UCSD-AML1 (cell line): ENCODE data around the gene TUBA3C.

Experiments
- DNase-seq: peaks from one replicate; lab custom pipeline; 2025; ENCODE audit not compliant: unreplicated experiment; lab: John Stamatoyannopoulos, UW

Gene TUBA3C

GRCh38 chr13:19169496-19169895, 12.1 kb downstream of the TUBA3C start:
- no peak for DNase-seq

GRCh38 chr13:19161308-19161707, 20.3 kb downstream of the TUBA3C start:
- no peak for DNase-seq

- DNase-seq, result no peak
Measured at GRCh38 chr13:19159761-19160420, 21.7 kb downstream of the TUBA3C start.

- no peak for DNase-seq
Measured at GRCh38 chr13:19159181-19159580, 22.4 kb downstream of the TUBA3C start.

- no peak for DNase-seq
Measured at GRCh38 chr13:19158526-19159174, 23.0 kb downstream of the TUBA3C start.

GRCh38 chr13:19158006-19158405, 23.6 kb downstream of the TUBA3C start:
- DNase-seq, result no peak

- no peak for DNase-seq
Measured at GRCh38 chr13:19157461-19157860, 24.2 kb downstream of the TUBA3C start.

- DNase-seq, result no peak
Measured at GRCh38 chr13:19156013-19156825, 25.4 kb downstream of the TUBA3C start.

GRCh38 chr13:19155321-19155861, 26.2 kb downstream of the TUBA3C start:
- peak; percentile 67 for DNase-seq

- DNase-seq, result no peak
Measured at GRCh38 chr13:19154843-19155242, 26.8 kb downstream of the TUBA3C start.

GRCh38 chr13:19153782-19154450, 27.7 kb downstream of the TUBA3C start:
- DNase-seq, result peak; percentile 58

- no peak for DNase-seq
Measured at GRCh38 chr13:19152403-19152802, 29.2 kb downstream of the TUBA3C start.

- DNase-seq, result no peak
Measured at GRCh38 chr13:19151581-19152263, 29.9 kb downstream of the TUBA3C start.

- DNase-seq, result no peak
Measured at GRCh38 chr13:19150712-19151228, 30.9 kb downstream of the TUBA3C start.

GRCh38 chr13:19150226-19150625, 31.4 kb downstream of the TUBA3C start:
- DNase-seq, result no peak

GRCh38 chr13:19148561-19148960, 33.1 kb downstream of the TUBA3C start:
- DNase-seq, result no peak
